Esophagus squamous epithelium (tissue), 5 donors: ENCODE measurements around the gene TMEM132D. TPM values are rescaled to one million over a fixed set of nuclear protein-coding genes. Genes with fewer than 3 reads are reported as not detected.

Experiments used
- DNase-seq: peaks from one replicate; lab custom pipeline; 2025; lab: John Stamatoyannopoulos, UW
- H3K27ac ChIP-seq, 4 donors: fragments of 200-600 bp; sonication (generic); one replicate each; pipeline ENCODE4 v1.5.1; 2016 to 2019; ENCODE audit warnings: mild to moderate bottlenecking in 1 of 4
- H3K27me3 ChIP-seq, 4 donors: fragments of 200-600 bp; sonication (generic); 1 replicate in 3 of 4; 2 replicates in 1 of 4; pipeline versions ENCODE4 v1.5.1 to v1.6.0; 2017 to 2021; ENCODE audit warnings: antibody characterized with exemption in 1 of 4
- H3K36me3 ChIP-seq, 3 donors: fragments of 200-600 bp; sonication (generic); one replicate each; pipeline ENCODE4 v1.5.1; 2016 to 2019
- H3K4me1 ChIP-seq, 3 donors: fragments of 200-600 bp; sonication (generic); one replicate each; pipeline ENCODE4 v1.5.1; 2017 to 2019
- H3K4me3 ChIP-seq, 4 donors: fragments of 200-600 bp; sonication (generic); 1 replicate in 3 of 4; 2 replicates in 1 of 4; pipeline ENCODE4 v1.5.1; 2016 to 2019; ENCODE audit warnings: mild to moderate bottlenecking in 2 of 4, moderate library complexity in 1 of 4
- H3K9me3 ChIP-seq, 3 donors: fragments of 200-600 bp; sonication (generic); one replicate each; pipeline ENCODE4 v1.5.1; 2016 to 2019
- CTCF ChIP-seq, 6 experiments: fragments of 450-650 bp in 4 of 6; fragments of 200-600 bp in 2 of 6; sonication (generic) in 2 of 6; IDR thresholded peaks; one replicate each; pipeline ENCODE4 v1.5.1; 2016 to 2019; ENCODE audit warnings: antibody characterized with exemption in 6 of 6, mild to moderate bottlenecking in 4 of 6, moderate library complexity in 4 of 6
- POLR2A ChIP-seq, 4 donors: fragments of 450-650 bp; IDR thresholded peaks; one replicate each; pipeline ENCODE4 v1.6.1; 2017; ENCODE audit warnings: antibody characterized with exemption in 4 of 4, mild to moderate bottlenecking in 4 of 4, moderate library complexity in 3 of 4
- WGBS, 2 donors: methylation state at CpG; one replicate each; pipeline ENCODE4 v1.1.5; 2018; 5-methylcytosine and 5-hydroxymethylcytosine counted together
- intact Hi-C: fragments of 100-400 bp; cut with DNase I; formaldehyde crosslinking; loops from one replicate; pipeline ENCODE4 v1.15.0; 2022
- total RNA-seq, 4 donors: library from RNA; depleted of rRNA; stranded (reverse); fragments of >200 nt; gene quantifications; one replicate each; pipeline ENCODE4 v1.1.0, GENCODE V29; 2016
- donor health status: DM: yes; HTN: yes; CAD: no.

The TMEM132D gene
- total RNA-seq, 4 donors from 2014 or later: not detected

DNA sequence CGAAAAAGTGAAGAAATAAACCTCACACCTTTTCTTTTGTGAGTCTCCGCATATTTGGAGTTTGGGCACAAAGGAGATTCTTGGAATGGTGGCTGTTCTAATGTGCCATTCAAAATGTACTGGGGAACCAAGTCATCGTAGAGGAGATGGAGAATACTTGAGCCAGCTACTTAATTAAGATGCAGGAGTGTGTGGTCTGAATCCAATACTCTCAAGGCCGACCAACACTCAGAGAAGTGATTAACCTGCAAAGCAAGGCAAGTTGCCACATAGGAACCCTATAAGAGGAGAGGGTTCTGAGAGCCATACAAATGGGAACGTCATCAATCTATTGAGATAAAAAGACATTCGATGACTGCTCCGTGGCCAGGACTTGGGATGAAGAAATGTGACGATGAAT is 603.8 kb downstream of the TMEM132D start:
- WGBS, 2 donors: 82 to 87% methylated on average over 8 of the region's 8 CpGs
- TF ChIP-seq POLR2A (IDR thresholded peaks at IDR 0.05) (no peak), CTCF (IDR thresholded peaks at IDR 0.05) (no peak)
- H3K4me1 ChIP-seq: no peaks in the 10 kb centered on the region
- peaks cover 0 to 21% (median 0%) of the 10 kb centered on the region in 3 donors for H3K9me3 ChIP-seq
- H3K36me3 ChIP-seq: no peaks in the 10 kb centered on the region
- no peak for DNase-seq
- H3K27ac ChIP-seq: no peak overlapping the region
- no peak overlapping the region for H3K4me3 ChIP-seq
- no peaks in the 10 kb centered on the region for H3K27me3 ChIP-seq
- intact Hi-C loops: no loop called here

GRCh38 chr12:129298921-129299320 is 604.9 kb downstream of the TMEM132D start:
- no peaks in the 10 kb centered on the region for H3K4me1 ChIP-seq
- H3K27ac ChIP-seq: no peak overlapping the region
- no peak for TF ChIP-seq CTCF (IDR thresholded peaks at IDR 0.05)
- TF ChIP-seq POLR2A (IDR thresholded peaks at IDR 0.05): no peak
- WGBS, 2 donors: 68 to 76% methylated on average over 3 to 5 of the region's 5 CpGs
- DNase-seq: no peak
- no peaks in the 10 kb centered on the region for H3K36me3 ChIP-seq
- no peak overlapping the region for H3K4me3 ChIP-seq
- intact Hi-C loops: no loop called here
- no peaks in the 10 kb centered on the region for H3K27me3 ChIP-seq
- peaks cover 0 to 21% (median 0%) of the 10 kb centered on the region in 3 donors for H3K9me3 ChIP-seq

DNA sequence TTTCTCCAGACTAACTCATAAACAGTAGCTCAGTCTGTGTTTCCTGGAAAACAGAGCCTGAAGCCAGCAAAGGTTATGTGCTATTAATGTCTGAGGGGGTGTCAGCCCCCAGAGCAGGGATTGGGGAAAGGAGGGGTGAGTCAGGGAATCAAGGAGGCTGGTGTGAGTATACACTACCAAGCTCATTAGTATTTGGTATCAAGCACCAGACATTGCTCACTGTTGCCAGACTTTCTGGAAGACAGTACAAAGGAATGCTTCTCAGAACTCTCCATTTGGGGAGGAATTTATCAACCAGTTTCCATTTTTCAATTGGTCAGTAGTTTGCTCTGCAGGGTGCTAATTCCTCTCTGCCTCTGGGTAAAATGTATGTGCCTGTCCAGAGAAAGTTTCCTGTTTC is 607.2 kb downstream of the TMEM132D start:
- Histone ChIP-seq H3K4me3 (no peak overlapping the region), H3K36me3 (no peaks in the 10 kb centered on the region), H3K9me3 (peaks cover 0 to 8% (median 0%) of the 10 kb centered on the region in 3 donors), H3K4me1 (no peaks in the 10 kb centered on the region), H3K27ac (no peak overlapping the region), H3K27me3 (no peaks in the 10 kb centered on the region)
- no peak for DNase-seq
- intact Hi-C loops: no loop called here
- no peak for TF ChIP-seq CTCF (IDR thresholded peaks at IDR 0.05)
- TF ChIP-seq POLR2A (IDR thresholded peaks at IDR 0.05): no peak

DNA sequence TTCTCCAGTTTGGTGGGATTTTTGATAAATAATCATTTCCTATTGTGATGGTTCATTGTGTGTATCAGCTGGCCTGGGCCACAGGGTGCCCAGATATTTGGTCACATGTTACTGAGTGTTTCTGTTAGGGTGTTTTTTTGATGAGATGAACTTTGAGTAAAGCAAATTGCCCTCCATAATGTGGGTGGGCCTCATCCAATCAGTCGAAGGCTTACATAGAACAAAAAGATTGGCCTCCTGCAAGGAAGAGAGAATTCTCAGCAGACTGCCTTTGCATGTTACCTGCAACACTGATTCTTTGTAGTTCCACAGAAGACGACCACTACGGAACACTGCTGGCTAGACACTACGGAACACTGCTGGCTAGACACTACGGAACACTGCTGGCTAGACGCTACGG is 609.0 kb downstream of the TMEM132D start:
- no peaks in the 10 kb centered on the region for H3K27me3 ChIP-seq
- no peaks in the 10 kb centered on the region for H3K36me3 ChIP-seq
- H3K9me3 ChIP-seq: peaks cover 0 to 8% (median 0%) of the 10 kb centered on the region in 3 donors
- H3K27ac ChIP-seq: no peak overlapping the region
- intact Hi-C loops: no loop called here
- H3K4me3 ChIP-seq: no peak overlapping the region
- WGBS, 2 donors: 84 to 91% methylated on average over 4 to 6 of the region's 7 CpGs
- DNase-seq: no peak
- no peak for TF ChIP-seq CTCF (IDR thresholded peaks at IDR 0.05)
- no peak for TF ChIP-seq POLR2A (IDR thresholded peaks at IDR 0.05)
- H3K4me1 ChIP-seq: no peaks in the 10 kb centered on the region

GRCh38 chr12:129279771-129280170 is 624.1 kb downstream of the TMEM132D start:
- WGBS, 2 donors: 89 to 90% methylated on average over 5 of the region's 5 CpGs
- H3K27me3 ChIP-seq: no peaks in the 10 kb centered on the region
- H3K36me3 ChIP-seq: no peaks in the 10 kb centered on the region
- DNase-seq: no peak
- no peaks in the 10 kb centered on the region for H3K4me1 ChIP-seq
- TF ChIP-seq POLR2A (IDR thresholded peaks at IDR 0.05): no peak
- no peak for TF ChIP-seq CTCF (IDR thresholded peaks at IDR 0.05)
- intact Hi-C loops: no loop called here
- H3K4me3 ChIP-seq: no peak overlapping the region
- H3K9me3 ChIP-seq: peaks cover 0 to 4% (median 3%) of the 10 kb centered on the region in 3 donors
- no peak overlapping the region for H3K27ac ChIP-seq
